GM21423 (cell line): Measurements from ENCODE around the gene METTL6.
"Not testable (repeated sequence)": the region's sequence is repeated elsewhere in the genome, so short reads cannot be mapped to it uniquely, and the experiment has no call there.

Source experiments
- ATAC-seq: cut with Tn5 transposase; IDR thresholded peaks from one replicate; pipeline ENCODE4 v1.9.1; 2021; ENCODE audit warnings: mild to moderate bottlenecking, moderate library complexity; ENCODE audit not compliant: unreplicated experiment

The METTL6 gene

GRCh38 chr3:15451216-15452113, 24.1 kb upstream of the METTL6 start:
- ATAC-seq: no peak

DNA sequence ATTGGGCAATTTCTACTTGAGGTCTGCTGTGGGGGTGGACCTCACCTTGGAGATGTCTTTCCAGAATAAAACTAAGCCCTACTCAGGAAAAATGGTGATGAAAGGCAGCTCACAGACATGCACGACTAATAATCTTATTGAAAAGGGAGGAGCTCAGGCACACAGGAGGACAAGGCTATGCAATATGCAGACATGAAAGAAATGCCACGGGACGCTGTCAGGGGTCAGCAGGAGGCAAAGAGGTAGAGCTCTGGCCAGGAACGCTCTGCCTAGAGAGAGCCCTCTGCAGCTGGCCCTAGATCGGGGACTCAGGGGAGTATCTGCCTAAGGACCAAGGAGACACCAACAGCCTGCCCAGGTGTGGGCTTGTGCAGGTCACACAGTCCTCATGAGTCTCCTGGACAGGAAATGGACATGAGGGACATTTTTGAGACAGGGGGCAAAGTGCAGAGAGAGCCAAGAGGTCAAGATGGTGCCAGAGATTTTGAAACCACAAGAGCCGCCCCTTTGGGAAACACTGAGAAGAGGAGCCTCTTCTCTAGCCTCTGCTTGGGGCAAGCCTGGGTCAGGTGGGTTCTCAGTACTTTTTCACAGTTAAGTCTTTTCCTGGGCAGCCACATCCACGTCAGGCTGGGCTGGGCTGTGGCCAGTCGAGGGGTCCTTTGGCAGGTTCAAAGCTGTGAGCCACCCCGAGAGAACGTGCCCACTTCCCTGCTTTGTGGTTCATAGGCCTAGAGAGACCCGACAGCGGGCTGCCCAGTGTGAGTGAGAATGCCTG, 23.3 kb upstream of the METTL6 start:
- no peak for ATAC-seq

- no peak for ATAC-seq
Observed at GRCh38 chr3:15449489-15450224, 22.3 kb upstream of the METTL6 start.

- ATAC-seq: no peak
Observed at GRCh38 chr3:15443826-15444524, 16.6 kb upstream of the METTL6 start.

DNA sequence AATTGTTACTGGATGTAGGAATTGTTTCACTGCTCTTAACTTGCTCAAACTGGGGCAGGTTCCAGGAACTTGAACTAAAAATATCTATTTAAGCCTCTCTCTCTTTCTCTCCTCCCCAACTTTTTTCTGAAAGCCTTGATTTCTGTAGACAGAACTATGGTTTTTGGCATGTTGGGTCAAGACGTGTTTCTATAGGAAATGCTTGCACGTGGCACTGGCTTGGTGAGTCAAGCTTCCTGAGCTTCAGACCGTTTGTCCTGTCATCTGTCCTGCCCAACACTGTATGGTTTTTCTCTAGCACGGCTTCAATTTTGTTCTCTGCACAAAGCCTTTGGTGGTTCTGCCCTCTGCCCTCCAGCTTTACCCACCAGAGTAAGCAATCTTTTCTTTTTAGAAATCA, 13.5 kb upstream of the METTL6 start:
- ATAC-seq: no peak

DNA sequence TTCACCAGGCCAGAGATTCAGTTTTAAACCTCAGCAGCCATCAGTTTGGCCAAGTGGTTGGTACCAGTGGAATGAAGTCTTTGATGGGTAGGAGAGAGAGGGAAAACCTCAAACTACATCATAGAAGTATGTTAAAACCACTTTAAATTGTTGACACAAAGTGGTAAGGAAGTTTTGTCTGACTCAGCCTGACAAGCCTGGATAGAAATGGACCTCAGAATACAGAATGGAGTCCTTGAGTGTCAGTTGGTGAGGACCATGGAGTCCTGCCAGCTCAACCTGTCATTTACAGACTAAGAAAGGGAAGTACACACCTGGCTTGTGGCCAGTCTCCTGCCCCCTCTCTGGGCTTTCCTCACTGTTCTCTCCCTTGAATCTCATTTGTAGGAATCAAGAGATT, 12.1 kb upstream of the METTL6 start:
- no peak for ATAC-seq

DNA sequence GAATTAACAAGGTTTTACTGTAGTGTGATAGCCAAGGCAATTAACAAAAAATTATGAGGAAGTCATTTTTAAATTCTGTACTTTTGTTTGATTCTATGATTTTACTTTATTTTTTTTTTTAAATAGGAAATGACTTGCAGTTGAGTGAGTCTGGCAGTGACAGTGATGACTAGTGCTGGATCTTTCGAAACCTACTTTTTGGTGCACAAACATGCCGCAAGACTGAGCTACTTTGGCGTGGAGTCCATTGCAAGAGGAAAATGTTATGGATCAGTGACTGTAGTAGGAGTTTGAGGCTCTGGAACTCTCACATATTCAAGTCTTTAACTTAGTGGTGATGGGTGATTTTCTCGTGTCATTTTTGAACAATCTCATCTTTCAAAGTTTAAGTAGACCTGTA, 11.6 kb upstream of the METTL6 start:
- ATAC-seq: no peak

DNA sequence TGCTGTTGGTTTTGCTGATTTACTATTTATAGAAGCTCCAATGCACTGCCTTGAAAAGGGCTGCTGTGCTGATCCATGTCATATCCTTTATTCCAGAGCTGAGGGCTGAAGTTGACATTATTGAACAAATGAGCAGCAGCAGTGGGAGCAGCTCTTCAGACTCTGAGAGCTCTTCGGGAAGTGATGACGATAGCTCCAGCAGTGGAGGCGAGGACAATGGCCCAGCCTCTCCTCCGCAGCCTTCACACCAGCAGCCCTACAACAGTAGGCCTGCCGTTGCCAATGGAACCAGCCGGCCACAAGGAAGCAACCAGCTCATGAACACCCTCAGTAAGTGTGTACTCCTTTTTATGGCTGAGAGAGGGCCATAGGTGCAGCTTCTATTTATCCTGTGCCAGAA, 8.9 kb upstream of the METTL6 start:
- no peak for ATAC-seq

GRCh38 chr3:15434756-15435155, 7.4 kb upstream of the METTL6 start:
- no peak for ATAC-seq

- ATAC-seq: no peak
Observed at GRCh38 chr3:15433531-15433930, 6.2 kb upstream of the METTL6 start.

- no peak for ATAC-seq
Observed at GRCh38 chr3:15431256-15431837, 4.0 kb upstream of the METTL6 start.

DNA sequence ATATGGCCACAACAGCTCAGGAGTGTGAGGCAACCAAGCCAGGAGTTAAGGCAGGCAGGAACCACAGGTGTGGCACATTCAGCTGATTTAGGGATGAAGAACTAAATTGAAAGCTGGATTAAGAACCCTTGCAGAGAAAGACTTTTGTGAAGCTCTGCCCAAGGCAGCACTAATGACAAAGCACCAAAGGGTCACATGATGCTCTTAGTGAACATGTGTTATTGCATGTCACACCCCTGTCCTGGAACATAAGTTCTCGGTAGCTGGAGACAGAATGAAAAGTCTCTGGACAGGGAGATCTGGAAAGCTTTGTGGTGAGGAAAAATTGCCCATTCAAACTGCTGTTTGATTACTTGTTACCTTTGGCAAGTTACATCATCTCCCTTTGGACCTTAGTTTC, 3.3 kb upstream of the METTL6 start:
- no peak for ATAC-seq

- no peak for ATAC-seq
Observed at GRCh38 chr3:15429080-15429479, 1.7 kb upstream of the METTL6 start.

- ATAC-seq: no peak
Observed at GRCh38 chr3:15428539-15428938, 1.2 kb upstream of the METTL6 start.

GRCh38 chr3:15427981-15428380, 637 bp upstream of the METTL6 start:
- no peak for ATAC-seq

GRCh38 chr3:15426579-15427118, 695 bp downstream of the METTL6 start:
- no peak for ATAC-seq

DNA sequence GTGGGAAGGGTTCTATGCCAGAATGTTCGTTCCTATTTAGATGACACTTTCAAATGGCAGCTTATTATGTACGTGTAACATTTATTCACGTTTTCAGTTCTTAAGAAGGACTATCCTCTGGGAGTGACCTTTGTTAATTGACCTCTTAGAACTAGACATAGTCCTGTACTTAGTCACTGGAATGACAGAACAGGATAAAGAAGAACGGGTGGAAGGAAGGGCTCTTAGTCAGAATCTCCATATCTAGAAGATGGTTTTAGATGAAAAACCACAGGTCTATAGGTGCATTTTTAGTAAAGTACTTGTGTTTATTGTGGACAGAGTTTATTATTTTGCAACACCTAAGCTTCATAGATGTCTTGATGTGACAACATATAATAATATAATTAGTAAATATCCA, 6.5 kb downstream of the METTL6 start:
- no peak for ATAC-seq

GRCh38 chr3:15410966-15411365, 16.4 kb downstream of the METTL6 start:
- ATAC-seq: not testable (repeated sequence)

GRCh38 chr3:15409774-15410173, 17.6 kb downstream of the METTL6 start:
- no peak for ATAC-seq

- no peak for ATAC-seq
Observed at GRCh38 chr3:15409239-15409638, 18.1 kb downstream of the METTL6 start.
